Measurements from ENCODE around the gene ZNF385D.

The ZNF385D gene

GRCh38 chr3:21592828-21593227 is 158.2 kb downstream of the ZNF385D start:
- DNase-seq: no peak

GRCh38 chr3:21587894-21588293 is 163.1 kb downstream of the ZNF385D start:
- no peak for DNase-seq

GRCh38 chr3:21585216-21585740 is 165.7 kb downstream of the ZNF385D start:
- DNase-seq: no peak

- no peak for DNase-seq
Observed at GRCh38 chr3:21573291-21573690, 177.7 kb downstream of the ZNF385D start.

GRCh38 chr3:21564531-21564930 is 186.5 kb downstream of the ZNF385D start:
- no peak for DNase-seq

- DNase-seq: no peak
Observed at GRCh38 chr3:21562243-21562642, 188.8 kb downstream of the ZNF385D start.

GRCh38 chr3:21561472-21561871 is 189.5 kb downstream of the ZNF385D start:
- DNase-seq: no peak

GRCh38 chr3:21551019-21551418 is 200.0 kb downstream of the ZNF385D start:
- no peak for DNase-seq

GRCh38 chr3:21544076-21544462 is 206.9 kb downstream of the ZNF385D start:
- no peak for DNase-seq

GRCh38 chr3:21543380-21544075 is 207.5 kb downstream of the ZNF385D start:
- no peak for DNase-seq

GRCh38 chr3:21542656-21543379 is 208.2 kb downstream of the ZNF385D start:
- DNase-seq: no peak

- DNase-seq: no peak
Observed at GRCh38 chr3:21540265-21540664, 210.7 kb downstream of the ZNF385D start.

GRCh38 chr3:21534462-21534861 is 216.5 kb downstream of the ZNF385D start:
- DNase-seq: no peak

GRCh38 chr3:21533002-21533401 is 218.0 kb downstream of the ZNF385D start:
- DNase-seq: no peak

GRCh38 chr3:21531909-21532308 is 219.1 kb downstream of the ZNF385D start:
- DNase-seq: no peak

- no peak for DNase-seq
Observed at GRCh38 chr3:21528291-21528995, 222.6 kb downstream of the ZNF385D start.

GRCh38 chr3:21526461-21526860 is 224.5 kb downstream of the ZNF385D start:
- DNase-seq: no peak

GRCh38 chr3:21524133-21524532 is 226.9 kb downstream of the ZNF385D start:
- no peak for DNase-seq

GRCh38 chr3:21520106-21520963 is 230.7 kb downstream of the ZNF385D start:
- DNase-seq: no peak

- no peak for DNase-seq
Observed at GRCh38 chr3:21517184-21517583, 233.8 kb downstream of the ZNF385D start.

GRCh38 chr3:21515417-21515816 is 235.6 kb downstream of the ZNF385D start:
- DNase-seq: no peak

- no peak for DNase-seq
Observed at GRCh38 chr3:21509731-21510470, 241.1 kb downstream of the ZNF385D start.
